ENCODE data around the gene SLC46A2. TPM values are rescaled to one million over a fixed set of nuclear protein-coding genes. Genes with fewer than 3 reads are reported as not detected.
A peak's percentile ranks its signal among the peaks of the same experiment; 100 is the strongest.

Gene SLC46A2
- total RNA-seq, 6 experiments from 2014 or later: not detected

DNA sequence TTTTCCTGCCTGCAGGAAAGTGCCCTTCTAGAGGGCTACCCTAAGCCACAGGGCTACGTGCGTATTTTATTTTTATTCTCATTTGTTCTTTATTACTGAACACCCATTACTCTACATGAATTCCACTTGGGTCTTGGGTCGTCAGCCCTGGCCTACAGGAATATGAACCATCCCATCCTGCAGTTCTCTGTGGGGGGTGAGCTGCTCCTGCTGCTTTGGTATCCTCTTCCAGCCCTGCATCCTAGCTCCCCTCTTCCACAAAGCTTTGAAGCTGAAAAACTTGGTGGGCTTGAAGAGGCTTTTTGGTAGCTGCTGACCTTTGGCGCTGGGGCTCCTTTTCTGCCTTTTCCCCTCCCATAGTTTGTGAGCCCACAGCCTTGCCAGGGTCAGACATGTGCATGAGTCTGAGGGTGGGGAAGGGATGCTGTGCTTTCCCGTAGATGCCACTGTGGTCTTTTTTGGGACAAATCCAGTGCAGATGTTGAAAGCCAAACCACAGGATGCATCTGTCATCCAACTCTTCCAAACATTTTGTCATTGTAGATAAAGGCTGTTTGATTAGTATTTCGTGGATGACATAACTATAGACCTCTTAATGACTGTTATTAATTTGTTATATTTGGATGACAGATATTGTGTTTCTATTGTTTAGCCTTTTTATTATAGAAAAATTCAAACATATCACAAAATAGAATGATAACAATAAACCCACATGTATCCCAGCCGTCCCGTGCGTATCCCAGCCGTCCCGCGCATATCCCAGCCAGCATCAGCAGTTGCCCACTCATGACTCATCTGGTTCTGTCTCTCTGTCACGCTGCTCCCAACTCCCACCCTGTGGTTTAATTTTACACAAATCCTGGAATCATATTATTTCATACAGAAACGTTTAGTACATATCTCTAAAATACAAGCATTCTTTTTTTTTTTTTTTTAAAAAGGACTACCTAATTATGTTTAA, 43.9 kb downstream of the SLC46A2 start:
- Mint-ChIP-seq H3K4me3 (no peak overlapping the region), H3K27me3 (ENCODE audit: insufficient read depth) (peaks cover 3% of the 10 kb centered on the region; the same call in 1 of the 2 replicates), H3K9me3 (no peaks in the 10 kb centered on the region; the same call in 1 of the 2 replicates)

DNA sequence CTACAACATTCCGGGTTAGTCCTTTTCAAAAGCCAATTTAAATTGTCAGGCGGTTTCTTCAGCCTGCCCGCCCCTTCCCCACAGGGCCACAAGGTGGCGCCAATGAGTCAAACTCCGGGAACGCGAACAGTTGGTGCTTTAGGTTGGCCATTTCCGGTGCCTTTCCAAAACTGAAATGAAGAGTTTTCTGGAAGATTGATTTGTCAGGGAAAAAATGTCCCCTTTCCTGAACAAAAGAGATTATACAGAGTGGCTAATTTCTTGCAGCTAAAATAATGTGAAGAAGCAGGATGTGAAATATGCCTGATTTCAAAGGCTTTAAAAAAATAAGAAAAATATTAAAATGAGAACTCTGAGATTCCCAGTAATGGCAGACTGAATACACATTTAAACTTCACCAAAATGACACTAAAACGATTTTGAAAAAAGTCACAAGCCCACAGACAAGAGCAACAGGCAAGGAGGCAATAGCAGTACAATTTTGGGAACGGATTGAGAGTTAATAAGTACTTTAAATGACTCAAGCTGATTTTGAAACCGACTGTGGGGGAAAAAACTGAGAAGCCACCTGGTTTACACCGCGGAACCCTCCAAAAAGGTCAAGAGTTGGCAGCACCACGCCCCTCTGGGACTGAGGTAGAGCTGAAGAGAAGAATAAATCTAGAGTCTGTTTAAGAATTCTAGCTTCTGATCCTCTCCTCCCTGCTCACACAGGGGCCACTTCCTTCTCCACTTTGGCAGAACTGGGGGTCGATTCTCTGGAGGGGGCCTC, 45.7 kb downstream of the SLC46A2 start:
- DNase-seq: peak; percentile 48
- Mint-ChIP-seq H3K27ac (peak overlapping the region; percentile 47), H3K36me3 (ENCODE audit: low read depth) (peaks cover 3% of the 10 kb centered on the region; the same call in 1 of the 2 replicates), H3K4me1 (ENCODE audit: low read depth) (peaks cover 28% of the 10 kb centered on the region), H3K27me3 (ENCODE audit: insufficient read depth) (no peaks in the 10 kb centered on the region), H3K9me3 (no peaks in the 10 kb centered on the region; the same call in 1 of the 2 replicates), H3K4me3 (no peak overlapping the region)
- peak; percentile 98 for TF ChIP-seq CTCF (IDR thresholded peaks at IDR 0.05)

More for the DNA sequence above, 43.9 kb downstream of the SLC46A2 start:
- Mint-ChIP-seq H3K36me3 (ENCODE audit: low read depth) (peaks cover 3% of the 10 kb centered on the region; the same call in 1 of the 2 replicates), H3K4me1 (ENCODE audit: low read depth) (peaks cover 28% of the 10 kb centered on the region), H3K27ac (no peak overlapping the region)
- TF ChIP-seq CTCF (IDR thresholded peaks at IDR 0.05): no peak
- DNase-seq: no peak

GRCh38 chr9:112842555-112842954, 48.1 kb downstream of the SLC46A2 start:
- TF ChIP-seq CTCF (IDR thresholded peaks at IDR 0.05): no peak
- no peak for DNase-seq
- Mint-ChIP-seq H3K36me3 (ENCODE audit: low read depth) (peaks cover 16% of the 10 kb centered on the region), H3K27me3 (ENCODE audit: insufficient read depth) (no peaks in the 10 kb centered on the region), H3K4me3 (no peak overlapping the region), H3K4me1 (ENCODE audit: low read depth) (peaks cover 28% of the 10 kb centered on the region), H3K27ac (no peak overlapping the region), H3K9me3 (no peaks in the 10 kb centered on the region; the same call in 1 of the 2 replicates)

DNA sequence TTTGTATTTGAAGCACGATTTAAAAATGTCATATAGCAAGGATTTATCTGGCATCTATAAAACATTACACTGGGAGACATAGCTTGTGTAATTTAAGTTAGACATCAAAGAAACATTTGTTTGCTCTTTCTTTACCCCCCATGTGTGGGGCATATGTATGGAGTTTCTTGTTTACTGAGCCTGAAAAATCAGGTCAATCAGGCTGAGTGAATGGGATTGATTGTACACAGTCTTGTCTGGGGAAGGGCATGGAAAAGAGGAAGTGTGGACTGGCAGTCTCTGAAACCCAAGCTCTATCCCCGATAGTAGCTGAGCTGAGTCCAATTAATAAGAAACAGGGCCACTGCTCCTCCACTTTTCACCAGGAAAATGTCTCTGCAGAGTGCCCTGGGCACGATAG, 49.4 kb downstream of the SLC46A2 start:
- H3K9me3 Mint-ChIP-seq: no peaks in the 10 kb centered on the region; the same call in 1 of the 2 replicates
- H3K27me3 Mint-ChIP-seq (ENCODE audit: insufficient read depth): no peaks in the 10 kb centered on the region; the same call in 1 of the 2 replicates
- peaks cover 18% of the 10 kb centered on the region for H3K4me1 Mint-ChIP-seq (ENCODE audit: low read depth)
- H3K36me3 Mint-ChIP-seq (ENCODE audit: low read depth): peaks cover 16% of the 10 kb centered on the region
- DNase-seq: no peak
- TF ChIP-seq CTCF (IDR thresholded peaks at IDR 0.05): no peak
- H3K27ac Mint-ChIP-seq: no peak overlapping the region
- no peak overlapping the region for H3K4me3 Mint-ChIP-seq

DNA sequence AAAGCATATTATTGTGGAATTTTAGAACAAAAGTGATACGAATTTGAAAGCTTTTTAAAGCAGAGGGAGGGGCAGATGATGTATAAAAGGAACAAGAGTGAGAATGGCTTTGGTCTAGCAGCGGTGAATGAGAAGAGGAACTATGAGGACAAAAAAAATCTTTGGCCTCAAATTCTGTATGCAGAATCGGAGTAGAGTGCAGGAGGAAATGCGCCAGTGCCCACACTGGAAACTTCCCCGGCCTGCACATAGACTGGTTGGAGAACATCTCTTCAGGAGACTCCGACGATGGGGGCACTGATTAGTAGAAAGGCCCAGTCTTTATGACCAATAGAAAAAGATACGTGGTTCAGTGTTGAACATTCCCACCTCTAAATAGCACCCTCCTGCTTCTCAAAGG, 51.3 kb downstream of the SLC46A2 start:
- Mint-ChIP-seq H3K27ac (no peak overlapping the region), H3K9me3 (no peaks in the 10 kb centered on the region; the same call in 1 of the 2 replicates), H3K4me3 (no peak overlapping the region), H3K36me3 (ENCODE audit: low read depth) (peaks cover 12% of the 10 kb centered on the region; the same call in 1 of the 2 replicates), H3K4me1 (ENCODE audit: low read depth) (peaks cover 3% of the 10 kb centered on the region), H3K27me3 (ENCODE audit: insufficient read depth) (no peaks in the 10 kb centered on the region; the same call in 1 of the 2 replicates)
- TF ChIP-seq CTCF (IDR thresholded peaks at IDR 0.05): no peak
- DNase-seq: no peak

Data from HFFc6 (cell line).